Measurements from ENCODE around the gene GJC2. TPM values are rescaled to one million over a fixed set of nuclear protein-coding genes. Genes with fewer than 3 reads are reported as not detected.

Gene GJC2
- total RNA-seq, 2 donors from 2014 or later, result 1.9 to 4.1 TPM

DNA sequence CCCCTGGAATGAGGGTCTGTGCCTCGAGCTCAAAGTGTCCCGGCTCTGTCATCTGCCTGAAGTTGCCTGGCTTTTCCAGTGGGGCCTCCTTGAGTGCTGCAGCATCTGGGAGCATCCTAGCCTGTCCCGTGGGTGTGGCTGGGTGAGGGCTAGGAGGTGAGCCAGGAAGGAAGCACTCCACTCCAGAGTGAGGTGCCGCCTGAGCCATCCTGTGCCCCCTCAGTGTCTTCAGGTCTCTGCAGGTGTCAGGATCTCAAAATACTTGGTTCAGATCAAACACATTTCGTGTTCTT is 27.4 kb downstream of the GJC2 start:
- no peaks in the 10 kb centered on the region for H3K4me1 ChIP-seq (replicated peaks)
- no peak overlapping the region for H3K4me3 ChIP-seq
- TF ChIP-seq, protein P1, sequence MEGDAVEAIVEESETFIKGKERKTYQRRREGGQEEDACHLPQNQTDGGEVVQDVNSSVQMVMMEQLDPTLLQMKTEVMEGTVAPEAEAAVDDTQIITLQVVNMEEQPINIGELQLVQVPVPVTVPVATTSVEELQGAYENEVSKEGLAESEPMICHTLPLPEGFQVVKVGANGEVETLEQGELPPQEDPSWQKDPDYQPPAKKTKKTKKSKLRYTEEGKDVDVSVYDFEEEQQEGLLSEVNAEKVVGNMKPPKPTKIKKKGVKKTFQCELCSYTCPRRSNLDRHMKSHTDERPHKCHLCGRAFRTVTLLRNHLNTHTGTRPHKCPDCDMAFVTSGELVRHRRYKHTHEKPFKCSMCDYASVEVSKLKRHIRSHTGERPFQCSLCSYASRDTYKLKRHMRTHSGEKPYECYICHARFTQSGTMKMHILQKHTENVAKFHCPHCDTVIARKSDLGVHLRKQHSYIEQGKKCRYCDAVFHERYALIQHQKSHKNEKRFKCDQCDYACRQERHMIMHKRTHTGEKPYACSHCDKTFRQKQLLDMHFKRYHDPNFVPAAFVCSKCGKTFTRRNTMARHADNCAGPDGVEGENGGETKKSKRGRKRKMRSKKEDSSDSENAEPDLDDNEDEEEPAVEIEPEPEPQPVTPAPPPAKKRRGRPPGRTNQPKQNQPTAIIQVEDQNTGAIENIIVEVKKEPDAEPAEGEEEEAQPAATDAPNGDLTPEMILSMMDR (IDR thresholded peaks at IDR 0.05), result no peak
- TF ChIP-seq POLR2AphosphoS5 (IDR thresholded peaks at IDR 0.05), result no peak
- TF ChIP-seq POLR2A (IDR thresholded peaks at IDR 0.05), result no peak
- no peaks in the 10 kb centered on the region for H3K27me3 ChIP-seq (replicated peaks; ENCODE audit: insufficient read depth)
- H3K36me3 ChIP-seq, result peaks cover 0 to 7% of the 10 kb centered on the region in 2 donors
- WGBS, result 81% methylated on average over 5 of the region's 5 CpGs
- DNase-seq (ENCODE audit: low spot score), result no peak
- intact Hi-C loops (cut with DNase I), result no loop called here
- H3K9me3 ChIP-seq, result no peaks in the 10 kb centered on the region
- no peak overlapping the region for H3K27ac ChIP-seq

DNA sequence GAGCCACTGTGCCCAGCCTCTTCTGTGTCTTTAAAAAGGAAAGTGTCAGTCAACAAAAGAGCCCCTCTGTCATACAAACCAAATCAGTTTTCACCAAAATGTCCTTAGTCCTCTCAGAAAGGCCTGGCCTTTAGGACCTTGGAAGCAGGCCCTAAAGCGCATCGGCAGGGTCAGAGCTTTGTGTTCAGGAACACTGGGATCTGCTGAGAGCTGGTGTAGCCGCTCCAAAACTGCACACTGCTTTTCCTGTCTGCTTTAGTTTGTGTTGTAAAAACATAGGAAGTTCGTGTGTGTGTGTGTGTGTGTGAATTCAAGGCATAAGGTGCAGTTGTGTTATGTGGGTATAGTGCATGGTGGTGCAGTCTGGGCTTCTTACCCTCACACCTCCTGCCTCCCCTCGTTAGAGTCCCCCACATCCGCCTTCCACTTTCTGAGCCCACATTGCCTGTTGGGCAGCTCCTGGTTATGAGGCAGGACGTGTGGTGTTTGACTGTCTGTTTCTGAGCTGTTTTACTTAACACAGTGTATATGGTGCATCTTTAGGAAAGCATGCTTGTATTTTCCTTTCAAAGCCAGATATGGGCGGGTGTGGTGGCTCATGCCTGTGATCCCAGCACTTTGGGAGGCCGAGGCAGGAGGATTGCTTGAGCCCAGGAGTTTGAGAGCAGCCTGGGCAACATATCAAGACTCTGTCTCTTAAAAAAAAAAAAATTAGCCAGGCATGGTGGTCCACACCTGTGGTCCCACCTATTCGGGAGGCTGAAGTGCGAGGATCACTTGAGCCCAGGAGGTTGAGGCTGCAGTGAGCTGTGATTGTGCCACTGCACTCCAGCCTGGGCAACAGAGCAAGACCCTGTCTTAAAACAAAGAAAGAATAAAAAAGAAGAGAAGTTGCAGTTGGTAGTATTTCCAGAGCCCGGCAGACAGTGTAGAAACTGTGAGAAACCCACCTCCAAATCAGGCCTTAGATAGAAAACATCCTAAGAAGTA is 28.3 kb downstream of the GJC2 start:
- no peak for TF ChIP-seq POLR2A (IDR thresholded peaks at IDR 0.05)
- TF ChIP-seq, protein P1 (IDR thresholded peaks at IDR 0.05), result no peak
- no peak for TF ChIP-seq POLR2AphosphoS5 (IDR thresholded peaks at IDR 0.05)
- WGBS, result 83% methylated on average over 12 of the region's 12 CpGs
- Histone ChIP-seq H3K9me3 (no peaks in the 10 kb centered on the region), H3K27me3 (replicated peaks; ENCODE audit: insufficient read depth) (no peaks in the 10 kb centered on the region), H3K4me3 (no peak overlapping the region), H3K27ac (no peak overlapping the region), H3K36me3 (peaks cover 0 to 7% of the 10 kb centered on the region in 2 donors), H3K4me1 (replicated peaks) (no peaks in the 10 kb centered on the region)
- no peak for DNase-seq (ENCODE audit: low spot score)
- intact Hi-C loops (cut with DNase I), result no loop called here

GRCh38 chr1:228178737-228179684 is 29.3 kb downstream of the GJC2 start:
- DNase-seq (ENCODE audit: low spot score), result no peak
- no peak for TF ChIP-seq POLR2AphosphoS5 (IDR thresholded peaks at IDR 0.05)
- TF ChIP-seq POLR2A (IDR thresholded peaks at IDR 0.05), result no peak
- TF ChIP-seq, protein P1 (IDR thresholded peaks at IDR 0.05), result no peak
- Histone ChIP-seq H3K9me3 (no peaks in the 10 kb centered on the region), H3K36me3 (peaks cover 0 to 7% of the 10 kb centered on the region in 2 donors), H3K4me3 (no peak overlapping the region), H3K27ac (no peak overlapping the region), H3K27me3 (replicated peaks; ENCODE audit: insufficient read depth) (no peaks in the 10 kb centered on the region), H3K4me1 (replicated peaks) (no peaks in the 10 kb centered on the region)
- WGBS, result 64% methylated on average over 12 of the region's 12 CpGs
- intact Hi-C loops (cut with DNase I), result no loop called here

GRCh38 chr1:228180271-228180958 is 30.7 kb downstream of the GJC2 start:
- 81% methylated on average over 4 of the region's 4 CpGs for WGBS

More at GRCh38 chr1:228180271-228180958, 30.7 kb downstream of the GJC2 start:
- no peaks in the 10 kb centered on the region for H3K4me1 ChIP-seq (replicated peaks)
- peaks cover 0 to 3% of the 10 kb centered on the region in 2 donors for H3K36me3 ChIP-seq
- intact Hi-C loops (cut with DNase I), result no loop called here
- no peak overlapping the region for H3K27ac ChIP-seq
- no peaks in the 10 kb centered on the region for H3K9me3 ChIP-seq
- no peaks in the 10 kb centered on the region for H3K27me3 ChIP-seq (replicated peaks; ENCODE audit: insufficient read depth)
- no peak for DNase-seq (ENCODE audit: low spot score)
- TF ChIP-seq, protein P1 (IDR thresholded peaks at IDR 0.05), result no peak
- TF ChIP-seq POLR2AphosphoS5 (IDR thresholded peaks at IDR 0.05) (no peak), POLR2A (IDR thresholded peaks at IDR 0.05) (no peak)
- H3K4me3 ChIP-seq, result no peak overlapping the region

All from prostate gland (tissue), 2 donors.